HCT116 (cell line): ENCODE measurements around the gene SGMS1. TPM values are rescaled to one million over a fixed set of nuclear protein-coding genes. Genes with fewer than 3 reads are reported as not detected.

ENCODE experiments used
- ATAC-seq: fragments of 200-7000 bp; cut with Tn5 transposase; 2 replicates; pipeline ENCODE4 v1.9.1; 2020; ENCODE audit warnings: mild to moderate bottlenecking, moderate library complexity
- BruUV-seq: library from RNA; stranded (reverse); fragments of 400-500 nt; replicated peaks from 2 replicates; lab custom pipeline; 2021; lab: Mats Ljungman, UMichigan
- CTCF ChIA-PET: fragments of 300-600 bp; sonication (Branson Sonifier 250); formaldehyde crosslinking; loops from one replicate; lab custom pipeline; 2021; ENCODE audit warnings: antibody characterized with exemption; lab: Charles Lee
- POLR2A ChIA-PET: fragments of 300-600, 350-600 bp; sonication (Branson Sonifier 250); formaldehyde crosslinking; loops from one replicate; lab custom pipeline; 2021; ENCODE audit warnings: antibody characterized with exemption; lab: Charles Lee
- RAD21 ChIA-PET, 2 experiments: fragments of 300-600 bp; sonication (Branson Sonifier 250); formaldehyde crosslinking; loops; one replicate each; lab custom pipeline; 2023; ENCODE audit warnings: low total read pairs in 2 of 2; ENCODE audit not compliant: uncharacterized antibody in 2 of 2, unreplicated experiment in 2 of 2, low non-redundant PET in 1 of 2; lab: Charles Lee
- DNase-seq: peaks from one replicate; pipeline ENCODE4 v3.0.0-alpha.2; 2010; ENCODE audit warnings: low read depth, low spot score
- H2AFZ ChIP-seq: fragments of 200-600 bp; shearing (Covaris generic), sonication (generic); 2 replicates; pipeline ENCODE4 v1.6.1; 2017; ENCODE audit warnings: low read depth, mixed run types, mixed read lengths, antibody characterized with exemption, low read length; ENCODE audit not compliant: poor library complexity, severe bottlenecking
- H3K27ac ChIP-seq: 2 replicates; pipeline ENCODE4 v1.5.1; 2012; ENCODE audit warnings: low read depth, low read length
- H3K27me3 ChIP-seq: fragments of 200-600 bp; sonication (generic); 2 replicates; pipeline ENCODE4 v1.6.1; 2016; ENCODE audit warnings: mixed run types, low read length, mixed read lengths; ENCODE audit not compliant: insufficient read depth
- H3K36me3 ChIP-seq, 2 experiments: fragments of 200-500 bp in 1 of 2; fragments of 200-600 bp in 1 of 2; sonication (Bioruptor generic) in 1 of 2; sonication (generic) in 1 of 2; 2 replicates each; pipeline versions ENCODE4 v1.5.1 to v1.6.1; 2014 to 2016; ENCODE audit warnings: low read length in 2 of 2, inconsistent platforms in 1 of 2, mixed read lengths in 1 of 2, mixed run types in 1 of 2; ENCODE audit not compliant: insufficient read depth in 2 of 2, control insufficient read depth in 1 of 2
- H3K4me1 ChIP-seq, 2 experiments: fragments of 200-600 bp in 1 of 2; sonication (generic) in 1 of 2; 2 replicates each; pipeline versions ENCODE4 v1.5.1 to v1.6.1; 2012 to 2017; ENCODE audit warnings: low read length in 2 of 2, inconsistent platforms in 1 of 2, mild to moderate bottlenecking in 1 of 2, mixed read lengths in 1 of 2, mixed run types in 1 of 2, moderate library complexity in 1 of 2; ENCODE audit not compliant: insufficient read depth in 2 of 2, control insufficient read depth in 1 of 2
- H3K4me2 ChIP-seq: fragments of 200-600 bp; sonication (generic); 2 replicates; pipeline ENCODE4 v1.6.1; 2017; ENCODE audit warnings: mixed run types, low read length, mixed read lengths
- H3K4me3 ChIP-seq, 2 experiments: fragments of 200-600 bp in 1 of 2; sonication (generic) in 1 of 2; replicated peaks in 1 of 2; 2 replicates each; pipeline ENCODE4 v1.5.1; 2011 to 2016; ENCODE audit warnings: low read length in 2 of 2, control low read depth in 1 of 2, low read depth in 1 of 2, mild to moderate bottlenecking in 1 of 2, mixed read lengths in 1 of 2, mixed run types in 1 of 2
- H3K79me2 ChIP-seq: fragments of 200-600 bp; sonication (generic); 2 replicates; pipeline ENCODE4 v1.6.1; 2017; ENCODE audit warnings: mild to moderate bottlenecking, mixed run types, low read length, moderate library complexity, mixed read lengths; ENCODE audit not compliant: insufficient read depth
- H3K9ac ChIP-seq: fragments of 200-600 bp; sonication (generic); 2 replicates; pipeline ENCODE4 v1.6.1; 2016; ENCODE audit warnings: low read length, mixed read lengths
- H3K9me2 ChIP-seq: fragments of 200-600 bp; sonication (generic), shearing (Covaris generic); 2 replicates; pipeline ENCODE4 v1.6.1; 2017; ENCODE audit warnings: mixed run types, mild to moderate bottlenecking, moderate library complexity; ENCODE audit not compliant: insufficient read depth
- H3K9me3 ChIP-seq, 2 experiments: fragments of 200-500 bp in 1 of 2; fragments of 200-600 bp in 1 of 2; sonication (Bioruptor generic) in 1 of 2; sonication (generic) in 1 of 2; 2 replicates each; pipeline ENCODE4 v1.6.1; 2014 to 2017; ENCODE audit warnings: low read length in 2 of 2, mixed read lengths in 2 of 2, inconsistent platforms in 1 of 2, low read depth in 1 of 2, mild to moderate bottlenecking in 1 of 2, mixed run types in 1 of 2, moderate library complexity in 1 of 2; ENCODE audit not compliant: control insufficient read depth in 1 of 2, insufficient read depth in 1 of 2
- H4K20me1 ChIP-seq: fragments of 200-600 bp; sonication (generic), shearing (Covaris generic); 2 replicates; pipeline ENCODE4 v1.6.1; 2017; ENCODE audit warnings: mixed run types, mild to moderate bottlenecking, moderate library complexity; ENCODE audit not compliant: insufficient read depth
- CBX3 ChIP-seq: IDR thresholded peaks from 2 replicates; pipeline ENCODE4 v1.6.1; 2012; ENCODE audit warnings: low read depth
- CEBPB ChIP-seq: IDR thresholded peaks from 2 replicates; pipeline ENCODE4 v1.6.1; 2012; ENCODE audit warnings: low read depth
- JUND ChIP-seq: IDR thresholded peaks from 2 replicates; pipeline ENCODE4 v1.6.1; 2012
- POLR2A ChIP-seq: IDR thresholded peaks from 2 replicates; pipeline ENCODE4 v1.7.0; 2011; ENCODE audit warnings: borderline replicate concordance; ENCODE audit not compliant: insufficient read depth, insufficient read length; ENCODE audit errors: extremely low read depth
- YY1 ChIP-seq: IDR thresholded peaks from 2 replicates; pipeline ENCODE4 v1.6.1; 2011; ENCODE audit warnings: low read length, low read depth, moderate library complexity, mild to moderate bottlenecking; ENCODE audit not compliant: insufficient replicate concordance; ENCODE audit errors: extremely low read depth
- intact Hi-C: fragments of 100-400 bp; cut with micrococcal nuclease; formaldehyde crosslinking; loops from 2 replicates; pipeline ENCODE4 v1.10.0; 2022
- total RNA-seq: library from RNA; stranded (reverse); gene quantifications from one replicate; pipeline ENCODE4 v1.2.1, GENCODE V29; 2021; ENCODE audit not compliant: unreplicated experiment
- TF ChIP-seq, protein P1 (sequence below): IDR thresholded peaks from 2 replicates; pipeline ENCODE4 v1.6.1; 2012
- TF ChIP-seq, protein P2 (sequence below): IDR thresholded peaks from 2 replicates; pipeline ENCODE4 v1.6.1; 2012
- TF ChIP-seq, protein P3 (sequence below), 3 experiments: fragments of 200-600 bp in 1 of 3; sonication (generic) in 1 of 3; IDR thresholded peaks in 2 of 3; conservative IDR thresholded peaks in 1 of 3; 2 replicates each; pipeline ENCODE4 v1.5.1; 2012 to 2017; ENCODE audit warnings: low read depth in 2 of 3, low read length in 2 of 3, antibody characterized with exemption in 1 of 3, borderline replicate concordance in 1 of 3, control low read depth in 1 of 3, mild to moderate bottlenecking in 1 of 3, mixed read lengths in 1 of 3, mixed run types in 1 of 3, moderate library complexity in 1 of 3; ENCODE audit not compliant: insufficient read depth in 1 of 3

Gene SGMS1
- total RNA-seq, 1 experiment from 2014 or later: 29.1 TPM

DNA sequence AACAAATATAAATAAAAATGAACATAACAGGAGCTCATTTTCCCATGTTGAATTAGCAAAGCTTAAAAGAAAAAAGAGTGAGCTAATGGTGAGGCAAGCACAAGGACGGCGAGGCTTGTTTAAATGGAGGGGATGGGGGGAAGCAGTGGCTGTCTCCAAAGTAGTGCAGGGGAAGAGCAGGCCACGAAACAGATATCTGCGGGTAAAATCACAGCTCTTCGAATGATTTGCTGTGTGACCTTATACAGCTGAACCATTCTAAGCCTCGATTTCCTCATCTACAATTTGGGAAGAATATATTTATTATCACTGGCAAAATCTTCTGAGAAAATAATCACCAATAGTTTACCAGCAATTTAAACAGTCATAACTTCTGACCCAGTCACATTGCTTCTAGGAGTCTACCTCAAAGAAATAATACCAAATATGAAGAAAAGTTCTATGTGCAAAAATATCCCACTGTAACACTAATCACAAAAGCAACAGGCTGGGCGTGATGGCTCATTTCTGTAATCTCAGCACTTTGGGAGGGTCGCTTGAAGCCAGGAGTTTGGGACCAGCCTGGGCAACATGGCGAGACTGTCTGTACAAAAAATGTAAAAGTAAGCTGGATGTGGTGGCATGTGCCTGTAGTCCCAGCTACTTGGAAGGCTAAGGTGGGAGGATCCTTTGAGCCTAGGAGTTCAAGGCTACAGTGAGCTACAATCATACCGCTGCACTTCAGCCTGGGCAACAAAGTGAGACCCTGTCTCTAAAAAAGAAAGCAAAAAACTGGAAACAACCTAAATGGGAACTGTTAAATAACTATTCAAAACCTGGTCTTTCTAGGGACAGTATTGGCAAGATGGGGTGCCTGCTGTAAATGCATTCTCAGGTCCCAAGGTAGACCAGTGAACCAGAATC, 309.3 kb downstream of the SGMS1 start:
- ChIA-PET CTCF (interaction anchor here (0.7 to 1.2 kb wide), 2 partner anchors 38 to 53 kb away, joined by 3 read pairs; no protein-coding TSS in a partner anchor), RAD21 (no interaction called here), POLR2A (no interaction called here)
- Histone ChIP-seq H3K27ac (no peak overlapping the region), H2AFZ (no peak overlapping the region), H3K4me2 (no peak overlapping the region), H3K4me3 (no peak overlapping the region), H3K4me1 (no peaks in the 10 kb centered on the region), H4K20me1 (no peaks in the 10 kb centered on the region), H3K9me3 (no peaks in the 10 kb centered on the region), H3K27me3 (no peaks in the 10 kb centered on the region), H3K36me3 (no peaks in the 10 kb centered on the region), H3K79me2 (no peaks in the 10 kb centered on the region), H3K9ac (no peak overlapping the region), H3K9me2 (no peaks in the 10 kb centered on the region)
- no TSS peak for BruUV-seq
- no peak for TF ChIP-seq YY1
- no peak for TF ChIP-seq JUND
- TF ChIP-seq, protein P1, sequence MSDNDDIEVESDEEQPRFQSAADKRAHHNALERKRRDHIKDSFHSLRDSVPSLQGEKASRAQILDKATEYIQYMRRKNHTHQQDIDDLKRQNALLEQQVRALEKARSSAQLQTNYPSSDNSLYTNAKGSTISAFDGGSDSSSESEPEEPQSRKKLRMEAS: no peak
- TF ChIP-seq, protein P2, sequence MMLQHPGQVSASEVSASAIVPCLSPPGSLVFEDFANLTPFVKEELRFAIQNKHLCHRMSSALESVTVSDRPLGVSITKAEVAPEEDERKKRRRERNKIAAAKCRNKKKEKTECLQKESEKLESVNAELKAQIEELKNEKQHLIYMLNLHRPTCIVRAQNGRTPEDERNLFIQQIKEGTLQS: no peak
- no peak for TF ChIP-seq POLR2A
- TF ChIP-seq, protein P3, sequence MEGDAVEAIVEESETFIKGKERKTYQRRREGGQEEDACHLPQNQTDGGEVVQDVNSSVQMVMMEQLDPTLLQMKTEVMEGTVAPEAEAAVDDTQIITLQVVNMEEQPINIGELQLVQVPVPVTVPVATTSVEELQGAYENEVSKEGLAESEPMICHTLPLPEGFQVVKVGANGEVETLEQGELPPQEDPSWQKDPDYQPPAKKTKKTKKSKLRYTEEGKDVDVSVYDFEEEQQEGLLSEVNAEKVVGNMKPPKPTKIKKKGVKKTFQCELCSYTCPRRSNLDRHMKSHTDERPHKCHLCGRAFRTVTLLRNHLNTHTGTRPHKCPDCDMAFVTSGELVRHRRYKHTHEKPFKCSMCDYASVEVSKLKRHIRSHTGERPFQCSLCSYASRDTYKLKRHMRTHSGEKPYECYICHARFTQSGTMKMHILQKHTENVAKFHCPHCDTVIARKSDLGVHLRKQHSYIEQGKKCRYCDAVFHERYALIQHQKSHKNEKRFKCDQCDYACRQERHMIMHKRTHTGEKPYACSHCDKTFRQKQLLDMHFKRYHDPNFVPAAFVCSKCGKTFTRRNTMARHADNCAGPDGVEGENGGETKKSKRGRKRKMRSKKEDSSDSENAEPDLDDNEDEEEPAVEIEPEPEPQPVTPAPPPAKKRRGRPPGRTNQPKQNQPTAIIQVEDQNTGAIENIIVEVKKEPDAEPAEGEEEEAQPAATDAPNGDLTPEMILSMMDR (IDR thresholded peaks at IDR 0.05 in 2 of 3, conservative IDR thresholded peaks at IDR 0.05 in 1 of 3; ENCODE audit: borderline replicate concordance in 1 of 3, insufficient read depth in 1 of 3, low read depth in 2 of 3, low read length in 2 of 3): no peak
- no peak for TF ChIP-seq CEBPB
- TF ChIP-seq CBX3: no peak
- ATAC-seq (no peak), DNase-seq (no peak)
- intact Hi-C loops: no loop called here
